Mononuclear cell (primary cell): ENCODE results near the gene TEKT2. TPM values are rescaled to one million over a fixed set of nuclear protein-coding genes. Genes with fewer than 3 reads are reported as not detected.

Experiments
- H3K27me3 ChIP-seq: 2 replicates; pipeline ENCODE4 v1.6.0; 2011; ENCODE audit warnings: low read length, control low read depth; ENCODE audit not compliant: insufficient read depth
- H3K4me1 ChIP-seq: 2 replicates; pipeline ENCODE4 v1.5.1; 2011; ENCODE audit warnings: mild to moderate bottlenecking, low read length, control low read depth; ENCODE audit not compliant: insufficient read depth
- H3K4me3 ChIP-seq: 2 replicates; pipeline ENCODE4 v1.5.1; 2011; ENCODE audit warnings: mild to moderate bottlenecking, low read length, moderate library complexity
- H3K9me3 ChIP-seq: 2 replicates; pipeline ENCODE4 v1.5.1; 2011; ENCODE audit warnings: low read depth, mild to moderate bottlenecking, control low read depth, low read length
- total RNA-seq: library from RNA; depleted of rRNA; stranded (reverse); fragments of >200 nt; gene quantifications from one replicate; pipeline ENCODE4 v1.2.3, GENCODE V29; 2012

TEKT2 gene
- total RNA-seq, 1 donor, result 0.10 TPM

GRCh38 chr1:36126005-36126716 is 42.3 kb downstream of the TEKT2 start:
- no peak overlapping the region for H3K4me3 ChIP-seq
- H3K4me1 ChIP-seq, result peaks cover 43% of the 10 kb centered on the region
- peaks cover 3% of the 10 kb centered on the region for H3K27me3 ChIP-seq

GRCh38 chr1:36126797-36127500 is 43.1 kb downstream of the TEKT2 start:
- H3K4me1 ChIP-seq, result peaks cover 39% of the 10 kb centered on the region
- no peaks in the 10 kb centered on the region for H3K9me3 ChIP-seq
- H3K4me3 ChIP-seq, result no peak overlapping the region
- peaks cover 3% of the 10 kb centered on the region for H3K27me3 ChIP-seq

More at GRCh38 chr1:36126005-36126716, 42.3 kb downstream of the TEKT2 start:
- H3K9me3 ChIP-seq, result no peaks in the 10 kb centered on the region

- H3K4me1 ChIP-seq, result peaks cover 25% of the 10 kb centered on the region
- no peaks in the 10 kb centered on the region for H3K9me3 ChIP-seq
- peaks cover 3% of the 10 kb centered on the region for H3K27me3 ChIP-seq
- no peak overlapping the region for H3K4me3 ChIP-seq
Observed at GRCh38 chr1:36128126-36128904, 44.4 kb downstream of the TEKT2 start.

GRCh38 chr1:36128905-36129206 is 45.0 kb downstream of the TEKT2 start:
- no peak overlapping the region for H3K4me3 ChIP-seq
- H3K27me3 ChIP-seq, result peaks cover 3% of the 10 kb centered on the region
- peaks cover 20% of the 10 kb centered on the region for H3K4me1 ChIP-seq
- no peaks in the 10 kb centered on the region for H3K9me3 ChIP-seq

GRCh38 chr1:36132029-36132428 is 48.1 kb downstream of the TEKT2 start:
- Histone ChIP-seq H3K27me3 (no peaks in the 10 kb centered on the region), H3K4me1 (peaks cover 12% of the 10 kb centered on the region), H3K4me3 (no peak overlapping the region), H3K9me3 (no peaks in the 10 kb centered on the region)

- no peaks in the 10 kb centered on the region for H3K27me3 ChIP-seq
- peaks cover 9% of the 10 kb centered on the region for H3K4me1 ChIP-seq
- no peak overlapping the region for H3K4me3 ChIP-seq
- no peaks in the 10 kb centered on the region for H3K9me3 ChIP-seq
Observed at GRCh38 chr1:36133484-36133883, 49.6 kb downstream of the TEKT2 start.

GRCh38 chr1:36134031-36134430 is 50.1 kb downstream of the TEKT2 start:
- H3K9me3 ChIP-seq, result no peaks in the 10 kb centered on the region
- H3K4me3 ChIP-seq, result no peak overlapping the region
- peaks cover 8% of the 10 kb centered on the region for H3K4me1 ChIP-seq
- H3K27me3 ChIP-seq, result no peaks in the 10 kb centered on the region

- no peak overlapping the region for H3K4me3 ChIP-seq
- no peaks in the 10 kb centered on the region for H3K9me3 ChIP-seq
- H3K27me3 ChIP-seq, result no peaks in the 10 kb centered on the region
- peaks cover 8% of the 10 kb centered on the region for H3K4me1 ChIP-seq
Observed at GRCh38 chr1:36134505-36135329, 50.8 kb downstream of the TEKT2 start.

- H3K4me3 ChIP-seq, result no peak overlapping the region
- no peaks in the 10 kb centered on the region for H3K27me3 ChIP-seq
- H3K9me3 ChIP-seq, result no peaks in the 10 kb centered on the region
- peaks cover 8% of the 10 kb centered on the region for H3K4me1 ChIP-seq
Observed at GRCh38 chr1:36135330-36135667, 51.4 kb downstream of the TEKT2 start.

- Histone ChIP-seq H3K4me3 (no peak overlapping the region), H3K27me3 (no peaks in the 10 kb centered on the region), H3K4me1 (peaks cover 8% of the 10 kb centered on the region), H3K9me3 (no peaks in the 10 kb centered on the region)
Observed at GRCh38 chr1:36135796-36136195, 51.9 kb downstream of the TEKT2 start.

GRCh38 chr1:36136535-36136934 is 52.6 kb downstream of the TEKT2 start:
- no peaks in the 10 kb centered on the region for H3K9me3 ChIP-seq
- H3K27me3 ChIP-seq, result no peaks in the 10 kb centered on the region
- H3K4me3 ChIP-seq, result no peak overlapping the region
- H3K4me1 ChIP-seq, result peaks cover 8% of the 10 kb centered on the region

GRCh38 chr1:36137226-36137625 is 53.3 kb downstream of the TEKT2 start:
- Histone ChIP-seq H3K27me3 (no peaks in the 10 kb centered on the region), H3K4me3 (no peak overlapping the region), H3K4me1 (peaks cover 9% of the 10 kb centered on the region), H3K9me3 (no peaks in the 10 kb centered on the region)

- no peak overlapping the region for H3K4me3 ChIP-seq
- H3K9me3 ChIP-seq, result no peaks in the 10 kb centered on the region
- H3K4me1 ChIP-seq, result peaks cover 15% of the 10 kb centered on the region
- no peaks in the 10 kb centered on the region for H3K27me3 ChIP-seq
Observed at GRCh38 chr1:36137776-36138175, 53.9 kb downstream of the TEKT2 start.
